Stomach smooth muscle (tissue), 2 donors: ENCODE measurements around the gene MTRR.

Experiments used
- H3K27ac ChIP-seq: one replicate; pipeline ENCODE4 v1.7.0; 2013; ENCODE audit warnings: mild to moderate bottlenecking, low read length, inconsistent platforms
- H3K27me3 ChIP-seq, 2 donors: one replicate each; pipeline ENCODE4 v1.7.0; 2013; ENCODE audit warnings: low read length in 2 of 2; ENCODE audit not compliant: insufficient read depth in 2 of 2, control insufficient read depth in 1 of 2
- H3K36me3 ChIP-seq, 2 donors: one replicate each; pipeline ENCODE4 v1.7.0; 2013; ENCODE audit warnings: low read length in 2 of 2; ENCODE audit not compliant: control insufficient read depth in 2 of 2, insufficient read depth in 2 of 2
- H3K4me1 ChIP-seq: one replicate; pipeline ENCODE4 v1.7.0; 2013; ENCODE audit warnings: low read length; ENCODE audit not compliant: control insufficient read depth, insufficient read depth
- H3K4me3 ChIP-seq, 2 donors: one replicate each; pipeline ENCODE4 v1.7.0; 2013; ENCODE audit warnings: low read length in 2 of 2
- H3K9ac ChIP-seq, 2 donors: one replicate each; pipeline ENCODE4 v1.7.0; 2013; ENCODE audit warnings: low read length in 2 of 2, mild to moderate bottlenecking in 1 of 2
- H3K9me3 ChIP-seq, 2 donors: one replicate each; pipeline ENCODE4 v1.7.0; 2013; ENCODE audit warnings: low read length in 2 of 2; ENCODE audit not compliant: control insufficient read depth in 2 of 2
- donor health status: healthy.
- donor health status: Pancreatic carcinoma.

The MTRR gene

GRCh38 chr5:7875151-7875550, 6.2 kb downstream of the MTRR start:
- H3K27ac ChIP-seq: no peak overlapping the region
- H3K9me3 ChIP-seq: no peaks in the 10 kb centered on the region
- H3K4me3 ChIP-seq: no peak overlapping the region
- H3K4me1 ChIP-seq: no peaks in the 10 kb centered on the region
- H3K27me3 ChIP-seq: no peaks in the 10 kb centered on the region
- H3K9ac ChIP-seq: no peak overlapping the region
- peaks cover 29 to 33% of the 10 kb centered on the region in 2 donors for H3K36me3 ChIP-seq

- no peak overlapping the region for H3K4me3 ChIP-seq
- H3K27ac ChIP-seq: no peak overlapping the region
- H3K9me3 ChIP-seq: no peaks in the 10 kb centered on the region
- no peaks in the 10 kb centered on the region for H3K4me1 ChIP-seq
- peaks cover 32 to 42% of the 10 kb centered on the region in 2 donors for H3K36me3 ChIP-seq
- H3K9ac ChIP-seq: no peak overlapping the region
- no peaks in the 10 kb centered on the region for H3K27me3 ChIP-seq
These were observed 7.9 kb downstream of the MTRR start for GRCh38 chr5:7876867-7877266.

GRCh38 chr5:7877851-7878250, 8.9 kb downstream of the MTRR start:
- Histone ChIP-seq H3K27me3 (no peaks in the 10 kb centered on the region), H3K36me3 (peaks cover 40 to 50% of the 10 kb centered on the region in 2 donors), H3K9me3 (no peaks in the 10 kb centered on the region), H3K9ac (no peak overlapping the region), H3K4me3 (no peak overlapping the region), H3K27ac (no peak overlapping the region), H3K4me1 (no peaks in the 10 kb centered on the region)

GRCh38 chr5:7878381-7878873, 9.5 kb downstream of the MTRR start:
- Histone ChIP-seq H3K27me3 (no peaks in the 10 kb centered on the region), H3K36me3 (peaks cover 45 to 56% of the 10 kb centered on the region in 2 donors), H3K4me3 (no peak overlapping the region), H3K9me3 (no peaks in the 10 kb centered on the region), H3K27ac (no peak overlapping the region), H3K4me1 (no peaks in the 10 kb centered on the region), H3K9ac (no peak overlapping the region)

- H3K27ac ChIP-seq: no peak overlapping the region
- no peak overlapping the region for H3K9ac ChIP-seq
- peaks cover 46 to 53% of the 10 kb centered on the region in 2 donors for H3K36me3 ChIP-seq
- H3K4me3 ChIP-seq: no peak overlapping the region
- H3K27me3 ChIP-seq: no peaks in the 10 kb centered on the region
- no peaks in the 10 kb centered on the region for H3K9me3 ChIP-seq
- H3K4me1 ChIP-seq: no peaks in the 10 kb centered on the region
These were observed 12.1 kb downstream of the MTRR start for GRCh38 chr5:7881091-7881490.

- H3K27me3 ChIP-seq: no peaks in the 10 kb centered on the region
- no peaks in the 10 kb centered on the region for H3K4me1 ChIP-seq
- H3K27ac ChIP-seq: no peak overlapping the region
- H3K9ac ChIP-seq: no peak overlapping the region
- H3K9me3 ChIP-seq: no peaks in the 10 kb centered on the region
- H3K4me3 ChIP-seq: no peak overlapping the region
- H3K36me3 ChIP-seq: peaks cover 46 to 48% of the 10 kb centered on the region in 2 donors
These were observed 12.9 kb downstream of the MTRR start for GRCh38 chr5:7881816-7882215.

GRCh38 chr5:7882926-7883325, 14.0 kb downstream of the MTRR start:
- H3K36me3 ChIP-seq: peaks cover 41 to 46% of the 10 kb centered on the region in 2 donors
- H3K27me3 ChIP-seq: no peaks in the 10 kb centered on the region
- H3K27ac ChIP-seq: no peak overlapping the region
- no peaks in the 10 kb centered on the region for H3K4me1 ChIP-seq
- H3K9me3 ChIP-seq: no peaks in the 10 kb centered on the region
- H3K9ac ChIP-seq: no peak overlapping the region
- no peak overlapping the region for H3K4me3 ChIP-seq

GRCh38 chr5:7884491-7885267, 15.7 kb downstream of the MTRR start:
- peaks cover 39 to 42% of the 10 kb centered on the region in 2 donors for H3K36me3 ChIP-seq
- no peak overlapping the region for H3K9ac ChIP-seq
- H3K27me3 ChIP-seq: no peaks in the 10 kb centered on the region
- H3K4me3 ChIP-seq: no peak overlapping the region
- H3K4me1 ChIP-seq: no peaks in the 10 kb centered on the region
- no peak overlapping the region for H3K27ac ChIP-seq
- H3K9me3 ChIP-seq: no peaks in the 10 kb centered on the region

GRCh38 chr5:7886849-7887475, 18.0 kb downstream of the MTRR start:
- Histone ChIP-seq H3K9me3 (no peaks in the 10 kb centered on the region), H3K4me3 (no peak overlapping the region), H3K36me3 (peaks cover 32 to 46% of the 10 kb centered on the region in 2 donors), H3K27me3 (no peaks in the 10 kb centered on the region), H3K4me1 (no peaks in the 10 kb centered on the region), H3K9ac (peak overlapping the region in 1 of 2 donors; percentile 15), H3K27ac (no peak overlapping the region)

- Histone ChIP-seq H3K27ac (no peak overlapping the region), H3K4me3 (no peak overlapping the region), H3K4me1 (no peaks in the 10 kb centered on the region), H3K9ac (no peak overlapping the region), H3K9me3 (no peaks in the 10 kb centered on the region), H3K36me3 (peaks cover 27 to 37% of the 10 kb centered on the region in 2 donors), H3K27me3 (no peaks in the 10 kb centered on the region)
These were observed 20.0 kb downstream of the MTRR start for GRCh38 chr5:7888901-7889300.

GRCh38 chr5:7894439-7894838, 25.5 kb downstream of the MTRR start:
- Histone ChIP-seq H3K4me3 (no peak overlapping the region), H3K4me1 (no peaks in the 10 kb centered on the region), H3K9me3 (no peaks in the 10 kb centered on the region), H3K36me3 (peaks cover 46 to 55% of the 10 kb centered on the region in 2 donors), H3K27ac (no peak overlapping the region), H3K9ac (no peak overlapping the region), H3K27me3 (no peaks in the 10 kb centered on the region)
